Endothelial cell (in vitro differentiated cells): ENCODE data around the gene FRMD8. TPM values are rescaled to one million over a fixed set of nuclear protein-coding genes. Genes with fewer than 3 reads are reported as not detected.

Experiments
- DNase-seq: peaks from one replicate; pipeline ENCODE4 v3.0.0; 2021; ENCODE audit warnings: low spot score
- H3K27ac Mint-ChIP-seq: one replicate; pipeline ENCODE4 v1.8.0; 2021; ENCODE audit warnings: mixed read lengths, inconsistent platforms; ENCODE audit not compliant: unreplicated experiment
- H3K27me3 Mint-ChIP-seq: one replicate; pipeline ENCODE4 v1.8.0; 2021; ENCODE audit warnings: mild to moderate bottlenecking, moderate library complexity, mixed read lengths, inconsistent platforms; ENCODE audit not compliant: unreplicated experiment
- H3K36me3 Mint-ChIP-seq: one replicate; pipeline ENCODE4 v1.8.0; 2021; ENCODE audit warnings: mild to moderate bottlenecking, low read depth, mixed read lengths, inconsistent platforms; ENCODE audit not compliant: unreplicated experiment
- H3K4me1 Mint-ChIP-seq: one replicate; pipeline ENCODE4 v1.8.0; 2021; ENCODE audit warnings: mild to moderate bottlenecking, mixed read lengths, inconsistent platforms; ENCODE audit not compliant: unreplicated experiment
- H3K4me3 Mint-ChIP-seq: one replicate; pipeline ENCODE4 v1.8.0; 2021; ENCODE audit warnings: mild to moderate bottlenecking, mixed read lengths, inconsistent platforms; ENCODE audit not compliant: unreplicated experiment
- H3K9me3 Mint-ChIP-seq: one replicate; pipeline ENCODE4 v1.8.0; 2021; ENCODE audit warnings: mixed read lengths, inconsistent platforms; ENCODE audit not compliant: unreplicated experiment
- total RNA-seq: library from RNA; stranded (reverse); fragmentation: NEBNext Ultra II Directional; extraction: Animal tissue kit (Norgen Biotek cat#: 25700); gene quantifications from one replicate; pipeline ENCODE4 v1.2.1, GENCODE V29; 2021; ENCODE audit not compliant: unreplicated experiment
- TF ChIP-seq, protein P1 (sequence below): fragments of 200-600 bp; sonication (generic); IDR thresholded peaks from one replicate; pipeline ENCODE4 v1.5.0; 2021; ENCODE audit warnings: antibody characterized with exemption; ENCODE audit not compliant: unreplicated experiment

Gene FRMD8
- total RNA-seq, 1 donor from 2014 or later = 76.0 TPM

DNA sequence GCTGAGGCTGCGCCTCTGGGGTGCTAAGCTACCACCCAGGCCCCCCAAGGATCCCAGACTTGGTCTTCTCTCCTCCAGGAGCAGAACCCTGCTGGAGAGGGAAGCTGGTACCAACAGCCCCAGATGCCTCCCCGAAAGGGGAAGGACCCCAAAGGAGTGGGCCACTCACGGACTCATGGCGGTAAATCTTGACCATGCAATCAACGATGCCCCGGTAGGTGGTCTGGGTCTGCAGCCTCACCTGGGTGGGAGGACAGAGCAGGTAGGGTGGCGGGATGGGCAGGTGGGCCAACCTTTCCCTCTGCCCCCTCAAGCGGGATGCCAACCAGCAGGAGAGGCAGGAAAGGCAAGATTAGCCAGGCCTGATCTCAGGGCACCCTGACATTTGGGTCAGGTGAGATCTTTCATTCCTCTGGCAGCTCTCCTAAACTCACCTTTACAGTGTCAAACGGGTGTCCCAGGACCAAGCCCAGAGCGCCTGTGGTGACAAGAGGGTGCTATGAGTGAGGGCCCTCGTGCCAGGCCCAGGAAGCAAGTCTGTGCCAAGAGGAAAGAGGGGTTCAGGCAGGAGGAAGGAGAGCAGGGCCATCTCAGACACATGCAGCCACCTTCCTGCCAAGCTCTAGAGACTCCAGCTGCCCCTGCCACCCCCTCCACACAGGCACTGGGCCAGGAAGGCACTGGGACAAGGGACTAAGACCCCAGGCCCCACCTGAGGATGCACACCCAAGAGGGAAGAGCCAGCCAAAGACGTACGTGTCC lies 6.6 kb upstream of the FRMD8 start:
- Mint-ChIP-seq H3K9me3 (no peaks in the 10 kb centered on the region), H3K27me3 (peaks cover 5% of the 10 kb centered on the region), H3K4me3 (no peak overlapping the region), H3K4me1 (peaks cover 30% of the 10 kb centered on the region), H3K36me3 (no peaks in the 10 kb centered on the region), H3K27ac (no peak overlapping the region)
- TF ChIP-seq, protein P1, sequence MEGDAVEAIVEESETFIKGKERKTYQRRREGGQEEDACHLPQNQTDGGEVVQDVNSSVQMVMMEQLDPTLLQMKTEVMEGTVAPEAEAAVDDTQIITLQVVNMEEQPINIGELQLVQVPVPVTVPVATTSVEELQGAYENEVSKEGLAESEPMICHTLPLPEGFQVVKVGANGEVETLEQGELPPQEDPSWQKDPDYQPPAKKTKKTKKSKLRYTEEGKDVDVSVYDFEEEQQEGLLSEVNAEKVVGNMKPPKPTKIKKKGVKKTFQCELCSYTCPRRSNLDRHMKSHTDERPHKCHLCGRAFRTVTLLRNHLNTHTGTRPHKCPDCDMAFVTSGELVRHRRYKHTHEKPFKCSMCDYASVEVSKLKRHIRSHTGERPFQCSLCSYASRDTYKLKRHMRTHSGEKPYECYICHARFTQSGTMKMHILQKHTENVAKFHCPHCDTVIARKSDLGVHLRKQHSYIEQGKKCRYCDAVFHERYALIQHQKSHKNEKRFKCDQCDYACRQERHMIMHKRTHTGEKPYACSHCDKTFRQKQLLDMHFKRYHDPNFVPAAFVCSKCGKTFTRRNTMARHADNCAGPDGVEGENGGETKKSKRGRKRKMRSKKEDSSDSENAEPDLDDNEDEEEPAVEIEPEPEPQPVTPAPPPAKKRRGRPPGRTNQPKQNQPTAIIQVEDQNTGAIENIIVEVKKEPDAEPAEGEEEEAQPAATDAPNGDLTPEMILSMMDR = no peak
- no peak for DNase-seq

DNA sequence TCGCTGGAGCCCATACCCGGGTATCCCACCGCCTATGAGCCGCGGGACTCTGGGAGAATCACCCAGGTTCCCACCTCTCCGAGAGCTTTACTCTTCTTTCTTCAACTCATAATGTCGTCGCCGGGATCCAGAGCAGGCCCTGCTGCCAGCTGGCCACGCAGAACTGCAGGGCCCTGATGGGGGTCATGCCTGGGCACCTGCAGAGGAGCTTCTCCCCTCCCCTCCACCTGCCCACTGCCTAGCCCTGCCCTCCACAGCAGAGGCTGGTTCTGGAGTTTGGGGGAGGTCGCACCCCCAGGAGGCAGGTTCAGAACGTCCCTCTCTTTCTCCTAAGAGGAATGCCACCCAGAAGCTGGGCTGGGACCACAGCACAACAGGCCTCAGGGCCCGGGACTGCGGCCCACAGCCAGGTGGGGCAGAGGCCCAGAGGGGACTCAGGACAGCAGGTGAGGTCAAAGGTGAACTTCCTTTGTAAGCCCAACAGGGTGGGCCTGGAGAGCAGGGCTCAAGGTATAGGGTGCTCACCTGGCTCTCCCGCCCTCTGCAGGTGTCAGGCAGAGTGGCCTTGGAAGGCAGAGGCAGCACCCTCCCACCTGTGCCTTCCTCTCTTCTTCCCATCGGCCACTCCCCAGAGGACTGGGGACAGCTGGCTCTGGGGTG lies 5.8 kb upstream of the FRMD8 start:
- H3K27ac Mint-ChIP-seq = no peak overlapping the region
- H3K4me1 Mint-ChIP-seq = peaks cover 26% of the 10 kb centered on the region
- no peaks in the 10 kb centered on the region for H3K9me3 Mint-ChIP-seq
- TF ChIP-seq, protein P1 = no peak
- no peak overlapping the region for H3K4me3 Mint-ChIP-seq
- no peak for DNase-seq
- H3K36me3 Mint-ChIP-seq = no peaks in the 10 kb centered on the region
- H3K27me3 Mint-ChIP-seq = peaks cover 8% of the 10 kb centered on the region

DNA sequence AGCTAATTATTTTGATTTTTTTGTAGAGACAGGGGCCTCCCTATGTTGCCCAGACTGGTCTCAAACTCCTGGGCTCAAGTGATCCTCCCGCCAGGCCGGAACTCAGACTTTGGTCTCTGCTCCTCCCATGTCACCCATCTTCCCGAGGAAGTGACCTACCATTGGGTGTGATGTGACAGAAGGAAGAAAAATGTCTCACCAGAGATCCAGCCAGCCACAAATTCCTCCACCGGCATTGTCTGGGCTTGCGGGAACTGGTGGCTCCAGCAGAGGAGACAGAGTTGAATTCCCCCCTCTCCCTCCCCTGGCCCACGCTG lies 4.8 kb upstream of the FRMD8 start:
- no peak overlapping the region for H3K4me3 Mint-ChIP-seq
- H3K36me3 Mint-ChIP-seq = no peaks in the 10 kb centered on the region
- TF ChIP-seq, protein P1 = no peak
- H3K27me3 Mint-ChIP-seq = peaks cover 8% of the 10 kb centered on the region
- no peak for DNase-seq
- H3K4me1 Mint-ChIP-seq = peaks cover 26% of the 10 kb centered on the region
- no peaks in the 10 kb centered on the region for H3K9me3 Mint-ChIP-seq
- H3K27ac Mint-ChIP-seq = no peak overlapping the region

DNA sequence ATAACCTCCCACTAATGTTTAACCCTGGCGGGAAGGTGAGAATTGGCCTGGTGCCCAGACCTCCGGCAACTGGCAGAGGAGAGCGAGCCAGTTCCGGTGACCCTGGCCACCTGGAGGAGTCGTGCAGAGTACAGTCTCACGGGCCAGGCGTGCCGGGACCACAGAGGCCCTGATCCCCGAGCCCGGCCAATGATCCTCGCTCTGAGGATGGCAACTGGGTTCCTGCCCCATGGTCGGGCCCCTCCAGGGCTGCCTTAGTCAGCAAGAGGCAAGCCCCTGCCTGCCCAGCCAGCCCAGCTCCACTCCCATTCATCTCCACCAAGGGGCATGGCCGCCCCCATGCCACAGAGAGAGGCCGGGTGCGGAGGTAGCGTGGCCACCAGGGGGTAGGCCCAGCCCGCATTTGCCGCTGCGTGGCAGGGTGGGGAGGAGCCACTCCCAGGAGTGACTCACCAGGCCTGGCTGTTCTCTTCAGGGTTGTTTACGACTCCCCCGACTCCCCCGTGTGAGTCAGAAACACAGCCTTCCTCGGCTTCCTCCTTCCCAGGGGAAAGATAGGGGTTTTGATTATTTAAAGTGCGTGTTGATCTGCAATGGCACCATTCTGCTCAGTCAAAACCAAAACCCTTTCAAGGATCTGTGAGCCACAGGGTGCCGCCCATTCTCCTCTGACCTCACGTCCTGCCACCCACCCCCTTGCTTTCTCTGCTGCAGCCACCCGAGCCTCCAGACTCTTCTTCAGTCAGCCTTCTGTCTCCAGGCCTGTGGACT lies 4.2 kb upstream of the FRMD8 start, which contains the start of gene SLC25A45:
Gene SLC25A45 (minus strand): TSS at position 614 of the 771 bp plus-strand sequence. CDS start 695 bp downstream, outside the sequence.
- peaks cover 29% of the 10 kb centered on the region for H3K4me1 Mint-ChIP-seq

More for the DNA sequence above, 4.2 kb upstream of the FRMD8 start, which contains the start of gene SLC25A45:
- peaks cover 8% of the 10 kb centered on the region for H3K27me3 Mint-ChIP-seq
- no peaks in the 10 kb centered on the region for H3K9me3 Mint-ChIP-seq
- peak; percentile 81 for DNase-seq
- H3K27ac Mint-ChIP-seq = peak within 1 kb of the TSS; percentile 87
- TF ChIP-seq, protein P1 = peak; percentile 63
- no peaks in the 10 kb centered on the region for H3K36me3 Mint-ChIP-seq
- peak within 1 kb of the TSS; percentile 57 for H3K4me3 Mint-ChIP-seq
